Hematopoietic multipotent progenitor cell (in vitro differentiated cells): Measurements from ENCODE around the gene RTBDN. TPM values are rescaled to one million over a fixed set of nuclear protein-coding genes. Genes with fewer than 3 reads are reported as not detected.

Source experiments
- DNase-seq, 3 donors: peaks; one replicate each; pipeline ENCODE4 v3.0.0-alpha.2; 2011 to 2015; ENCODE audit warnings: low read depth in 2 of 3, low spot score in 2 of 3
- small RNA-seq: library from RNA; depleted of rRNA; stranded (forward); fragments of <200 nt; gene quantifications from one replicate; pipeline ENCODE3, GENCODE V24; 2012
- total RNA-seq: library from RNA; depleted of rRNA; stranded (reverse); fragments of >200 nt; gene quantifications from one replicate; pipeline ENCODE4 v1.2.3, GENCODE V29; 2012

Gene RTBDN
- total RNA-seq, 1 donor = not detected

DNA sequence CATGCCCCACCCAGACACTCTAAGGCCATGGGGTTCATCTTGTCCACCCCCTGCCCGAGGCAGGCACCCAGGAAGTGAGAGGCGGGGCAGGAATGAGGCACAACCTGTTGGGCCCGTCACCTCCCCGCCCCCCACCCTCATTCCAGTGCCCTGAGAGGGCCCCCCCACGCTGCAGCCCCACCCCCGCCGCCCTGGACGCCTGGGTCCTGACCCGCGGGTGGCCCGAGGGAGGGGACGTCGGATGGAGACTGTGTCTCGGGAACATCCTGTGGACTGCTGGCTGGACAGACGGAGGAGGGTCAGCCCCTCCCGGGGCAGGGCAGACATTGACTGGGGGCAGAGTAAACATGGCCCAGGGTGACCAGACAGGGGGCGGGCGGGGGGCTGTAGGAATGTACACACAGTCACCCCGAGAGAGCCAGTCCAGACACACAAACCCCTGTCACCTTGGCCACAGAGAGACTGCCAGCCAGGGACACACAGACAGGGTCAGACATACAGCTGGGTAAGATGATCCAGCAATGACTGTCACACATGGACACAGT lies 50.5 kb downstream of the RTBDN start:
- no peak for DNase-seq

DNA sequence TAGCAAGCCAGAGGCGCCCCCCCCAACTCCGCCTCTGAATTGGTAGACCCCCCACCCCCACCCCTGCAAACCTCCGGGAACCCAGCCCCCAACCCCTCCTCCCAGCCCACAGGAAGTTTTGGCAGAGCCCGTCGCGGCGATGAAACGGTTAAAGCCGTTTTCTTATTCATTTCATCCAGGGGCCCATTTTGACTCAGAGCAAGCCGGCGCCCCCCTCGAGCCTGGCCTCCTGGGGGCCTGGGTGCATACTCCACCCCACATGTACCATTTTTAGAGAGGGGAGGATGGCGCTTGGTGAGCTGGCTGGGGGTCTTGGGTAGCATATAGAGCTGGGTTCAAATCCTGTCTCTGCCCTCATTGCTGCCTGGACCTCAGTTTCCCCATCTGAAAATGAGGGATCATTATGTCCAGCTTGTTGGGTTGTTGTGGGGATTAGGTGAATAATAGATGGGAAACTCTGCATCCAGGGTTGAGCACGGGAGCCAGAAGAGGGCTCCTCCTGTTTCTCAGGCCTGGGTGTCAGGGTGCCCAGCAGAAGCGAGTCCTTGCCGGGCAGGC lies 51.0 kb downstream of the RTBDN start:
- DNase-seq = peak in 1 of 3 donors; percentile 59

DNA sequence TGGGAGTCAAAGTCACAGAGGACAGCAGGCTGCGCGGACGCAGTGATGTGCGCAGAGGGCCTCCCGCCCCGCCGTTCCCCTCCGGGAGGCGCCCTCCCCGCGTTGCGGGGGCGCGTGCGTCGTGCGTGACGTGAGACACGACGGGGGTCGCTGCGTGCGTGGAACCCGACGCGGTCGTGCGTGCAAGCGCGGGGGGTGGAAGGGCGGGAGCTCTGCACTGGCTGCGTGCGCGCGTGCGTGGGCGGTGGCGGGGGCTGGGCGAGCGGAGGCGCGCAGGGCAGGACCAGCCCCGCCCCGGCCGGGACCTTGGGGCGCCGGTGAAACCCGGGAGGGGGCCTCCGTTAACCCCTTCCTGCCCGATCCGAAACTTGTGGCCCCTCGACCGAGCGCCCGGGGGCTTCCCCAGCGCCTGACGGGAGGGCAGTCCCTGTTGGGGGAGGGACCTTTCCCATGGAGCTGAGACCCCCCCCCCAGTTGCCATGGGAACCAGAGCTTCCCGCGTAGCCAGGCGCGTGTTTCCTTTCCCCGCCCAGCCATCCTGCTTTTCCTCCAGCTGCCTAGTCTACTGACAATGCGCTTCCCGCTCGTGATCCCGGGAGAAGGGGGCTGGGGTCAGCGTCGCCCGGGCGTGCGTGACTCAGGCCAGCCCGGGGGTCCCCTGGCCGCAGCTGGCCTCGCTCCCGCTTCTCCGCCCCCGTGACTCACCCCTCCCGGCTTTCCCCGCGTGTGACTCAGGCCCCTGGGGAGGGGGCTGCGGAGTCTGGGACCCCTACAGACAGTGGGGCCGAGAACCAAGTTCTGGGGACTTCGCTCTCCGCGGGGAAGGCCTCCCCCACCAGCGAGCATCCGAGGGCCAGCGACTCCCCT lies 51.7 kb downstream of the RTBDN start:
- peak in 2 of 3 donors; percentile 85 to 97 for DNase-seq

DNA sequence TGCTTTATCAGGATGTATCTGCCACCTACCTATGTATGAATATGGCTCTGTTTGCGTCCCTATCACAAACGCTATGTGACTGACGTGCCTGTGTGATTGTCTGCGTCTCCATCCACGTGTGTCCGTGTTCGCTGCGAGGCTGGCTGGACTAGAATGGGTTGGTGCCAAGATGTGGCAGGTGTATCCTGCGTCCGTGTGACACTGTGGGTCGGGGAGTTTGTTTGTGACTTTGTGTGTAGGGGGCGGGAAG lies 52.3 kb downstream of the RTBDN start:
- peak in 1 of 3 donors; percentile 77 for DNase-seq

DNA sequence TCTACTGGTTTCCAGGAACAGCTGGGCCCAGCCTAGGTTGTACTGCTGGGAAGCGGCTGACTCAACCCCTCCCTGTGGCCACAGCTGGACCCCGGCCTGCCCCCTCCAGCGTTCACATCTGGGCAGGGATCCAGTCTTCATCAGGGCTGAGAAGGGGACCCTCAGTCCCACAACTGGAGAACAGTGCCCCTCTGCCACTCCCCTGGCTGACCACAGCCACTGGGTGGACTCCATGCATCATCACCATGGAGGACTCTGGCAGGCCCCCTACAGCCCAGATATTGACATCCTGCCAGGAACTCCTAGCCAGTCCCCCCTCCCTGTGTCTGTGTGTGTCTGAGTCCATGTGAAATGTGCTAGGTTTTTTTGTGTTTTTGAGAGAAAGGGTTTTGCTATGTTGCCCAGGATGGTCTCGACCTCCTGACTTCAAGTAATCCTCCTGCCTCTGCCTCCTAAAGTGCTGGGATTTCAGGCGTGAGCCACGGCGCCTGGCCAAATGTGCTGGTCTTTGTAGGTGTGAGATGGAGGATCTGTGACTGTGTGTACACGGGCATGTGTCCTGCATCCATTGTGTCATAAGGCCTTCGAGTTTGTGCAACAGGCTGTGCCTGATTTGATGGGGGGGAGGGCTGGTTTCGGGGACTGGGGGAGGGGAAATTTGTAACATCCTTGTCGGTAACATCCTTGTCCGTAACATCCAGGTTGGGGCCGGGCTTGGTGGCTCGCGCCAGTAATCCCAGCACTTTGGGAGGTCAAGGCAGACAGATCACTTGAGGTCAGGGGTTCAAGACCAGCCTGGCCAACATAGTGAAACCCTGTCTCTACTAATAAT lies 55.0 kb downstream of the RTBDN start:
- peak in 1 of 3 donors; percentile 29 for DNase-seq

DNA sequence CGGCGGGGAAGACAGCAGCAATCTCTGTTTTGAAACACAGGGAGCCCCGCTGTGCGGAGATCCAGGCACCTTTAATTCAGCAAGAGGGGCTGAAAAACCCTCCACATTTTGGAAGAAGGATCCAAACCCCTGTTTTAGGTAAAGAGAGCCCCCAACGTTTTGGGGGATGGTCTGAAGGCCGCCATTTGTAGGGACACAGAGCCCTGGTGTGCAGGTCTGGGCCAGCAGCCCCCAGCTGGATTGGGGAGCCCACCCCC lies 55.5 kb downstream of the RTBDN start:
- no peak for DNase-seq

DNA sequence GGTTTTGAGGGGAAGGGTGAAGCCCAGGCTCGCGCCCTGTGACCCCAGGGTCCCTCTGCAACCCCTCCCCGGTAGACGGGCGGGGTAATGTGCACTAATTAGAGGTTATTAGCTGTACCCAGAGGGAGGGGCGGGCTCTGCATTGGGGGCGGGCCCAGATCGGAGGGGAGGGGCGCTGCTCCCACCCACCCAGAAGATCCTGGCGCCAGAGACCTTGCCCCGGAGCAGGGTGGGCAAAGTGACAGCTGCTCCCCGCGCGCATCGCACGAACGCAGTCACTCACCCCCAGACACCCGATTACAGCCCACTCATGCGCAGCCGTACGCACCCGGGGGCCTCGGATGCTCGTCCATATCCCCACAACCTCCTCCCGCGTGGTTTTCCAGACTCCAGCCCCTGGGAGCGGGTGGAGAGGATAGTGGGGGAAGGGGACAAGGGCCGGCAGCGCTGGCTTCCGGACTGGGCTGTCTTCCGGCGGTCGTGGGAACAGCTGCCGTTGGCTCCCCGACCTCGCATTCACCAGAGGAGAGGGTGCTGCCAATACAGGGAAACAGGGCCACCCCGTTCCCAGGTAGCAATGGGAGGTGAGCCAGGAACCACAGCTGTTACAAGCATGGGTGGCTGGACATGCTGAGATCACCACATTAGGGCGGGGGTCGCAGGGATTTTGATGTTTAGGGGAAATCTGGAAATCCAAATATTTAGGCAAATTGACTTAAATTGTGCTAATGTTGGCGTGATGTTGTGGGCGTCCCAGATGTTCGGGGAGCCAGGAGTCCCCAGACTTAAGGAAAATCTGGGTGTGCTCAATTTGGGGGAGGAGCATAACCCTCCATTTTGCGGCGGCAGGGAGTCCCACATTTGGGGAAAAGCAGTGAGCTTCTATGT lies 56.1 kb downstream of the RTBDN start:
- peak in 1 of 3 donors; percentile 29 for DNase-seq

DNA sequence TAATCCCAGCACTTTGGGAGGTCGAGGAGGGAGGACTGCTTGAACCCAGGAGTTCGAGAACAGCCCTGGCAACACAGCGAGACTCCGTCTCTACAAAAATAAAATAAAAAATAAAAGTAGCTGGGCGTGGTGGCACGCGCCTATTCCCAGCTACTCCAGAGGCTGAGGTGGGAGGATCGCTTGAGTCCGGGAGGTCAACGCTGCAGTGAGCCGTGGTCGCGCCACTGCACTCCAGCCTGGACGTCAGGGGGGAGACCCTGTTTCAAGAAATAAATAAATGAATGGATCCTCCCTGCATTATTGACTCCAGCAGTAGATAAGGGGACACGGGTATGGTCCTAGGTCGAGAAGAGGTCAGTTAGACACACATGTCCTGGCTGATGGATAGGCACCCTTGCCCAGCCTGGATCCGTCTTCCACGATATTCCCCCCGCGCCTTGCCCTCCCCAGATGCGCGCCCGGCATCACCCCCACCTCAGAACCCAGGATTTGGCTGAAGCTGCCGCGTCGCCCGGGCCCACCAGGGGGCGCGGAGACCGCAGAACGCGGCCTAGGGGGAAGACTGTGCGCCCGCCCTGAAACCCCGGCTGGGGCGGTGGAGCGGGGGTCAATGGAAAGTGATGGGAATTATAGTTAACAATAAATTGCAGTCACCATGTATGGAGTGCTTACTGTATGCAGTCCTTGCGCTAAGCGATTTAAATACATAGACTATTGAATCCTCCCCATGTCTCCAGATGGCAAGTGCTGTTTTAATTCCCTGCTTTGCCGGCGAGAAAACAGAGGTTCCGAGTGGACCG lies 57.0 kb downstream of the RTBDN start:
- DNase-seq = peak in 2 of 3 donors; percentile 75 to 80

Small RNA genes within 50 kb of the gene (small RNA-seq; reads per million reads assigned to genes)
- gene MIR5684 (not detected), gene MIR6794 (not detected)

Other genes starting within 250 kb of the RTBDN start
- 9.7 TPM for gene ZNF490, start 223.8 kb downstream of the RTBDN start, total RNA-seq
- gene ZNF791, start 223.7 kb downstream of the RTBDN start, total RNA-seq = 9.4 TPM
- gene MAN2B1, start 167.8 kb downstream of the RTBDN start, total RNA-seq = 128 TPM
- gene WDR83, start 167.8 kb downstream of the RTBDN start, total RNA-seq = 14.8 TPM
- gene DHPS, start 152.7 kb downstream of the RTBDN start, total RNA-seq = 102 TPM
- gene GNG14, start 146.6 kb downstream of the RTBDN start, total RNA-seq = not detected
- 31.2 TPM for gene FBXW9, start 137.9 kb downstream of the RTBDN start, total RNA-seq
- gene TNPO2, start 110.6 kb downstream of the RTBDN start, total RNA-seq = 68.1 TPM
- 162 TPM for gene TRIR, start 99.9 kb downstream of the RTBDN start, total RNA-seq
- gene GET3, start 97.1 kb downstream of the RTBDN start, total RNA-seq = 106 TPM
- gene BEST2, start 82.8 kb downstream of the RTBDN start, total RNA-seq = not detected
- gene HOOK2, start 59.0 kb downstream of the RTBDN start, total RNA-seq = 29.9 TPM
- gene JUNB, start 43.1 kb downstream of the RTBDN start, total RNA-seq = 700 TPM
- 278 TPM for gene PRDX2, start 32.8 kb downstream of the RTBDN start, total RNA-seq
- gene THSD8, start 32.5 kb downstream of the RTBDN start, total RNA-seq = not detected
- 35.0 TPM for gene RNASEH2A, start 28.0 kb downstream of the RTBDN start, total RNA-seq
- gene MAST1, start 3.9 kb upstream of the RTBDN start, total RNA-seq = 7.3 TPM
- 25.6 TPM for gene DNASE2, start 46.9 kb upstream of the RTBDN start, total RNA-seq
- gene KLF1, start 52.6 kb upstream of the RTBDN start, total RNA-seq = 71.4 TPM
- 87.3 TPM for gene GCDH, start 56.6 kb upstream of the RTBDN start, total RNA-seq
- 0.27 TPM for gene SYCE2, start 84.7 kb upstream of the RTBDN start, total RNA-seq
- 134 TPM for gene FARSA, start 99.1 kb upstream of the RTBDN start, total RNA-seq
- gene CALR, start 104.0 kb upstream of the RTBDN start, total RNA-seq = 1,092 TPM
- gene RAD23A, start 111.3 kb upstream of the RTBDN start, total RNA-seq = 84.3 TPM
- 24.5 TPM for gene GADD45GIP1, start 122.6 kb upstream of the RTBDN start, total RNA-seq
- under 0.01 TPM for gene DAND5, start 135.0 kb upstream of the RTBDN start, total RNA-seq
- gene NFIX, start 160.9 kb upstream of the RTBDN start, total RNA-seq = 23.4 TPM